Measurements from ENCODE around the gene OR11H7.
A peak's percentile ranks its signal among the peaks of the same experiment; 100 is the strongest.
"Not testable (repeated sequence)": the region's sequence is repeated elsewhere in the genome, so short reads cannot be mapped to it uniquely, and the experiment has no call there.

OR11H7 gene

DNA sequence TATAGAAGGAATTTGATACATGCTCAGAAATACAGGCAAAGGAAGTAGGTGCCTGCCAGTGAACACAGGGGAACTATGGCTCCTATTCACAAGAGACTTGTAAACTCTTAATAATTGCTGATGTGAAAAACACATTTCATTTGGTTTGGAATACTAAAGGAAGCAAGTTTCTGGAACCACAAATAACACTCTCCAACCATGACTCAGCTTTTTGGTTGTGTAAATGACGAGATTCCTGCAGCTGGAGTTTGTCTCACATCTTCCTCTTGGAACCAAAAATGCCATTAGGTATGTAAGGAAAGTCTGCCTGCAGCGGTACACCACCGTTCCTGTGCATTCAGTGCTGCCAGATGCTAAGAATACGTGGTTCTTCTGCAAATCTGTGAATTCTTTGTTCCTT lies 9.7 kb upstream of the OR11H7 start:
- H3K27me3 Mint-ChIP-seq = no peaks in the 10 kb centered on the region
- CTCF ChIA-PET = no interaction called here
- H3K27ac Mint-ChIP-seq = no peak overlapping the region
- H3K36me3 Mint-ChIP-seq = no peaks in the 10 kb centered on the region
- no peaks in the 10 kb centered on the region for H3K9me3 Mint-ChIP-seq
- DNase-seq = no peak
- H3K4me3 Mint-ChIP-seq = no peak overlapping the region
- no peaks in the 10 kb centered on the region for H3K4me1 Mint-ChIP-seq

- CTCF ChIA-PET = no interaction called here
- no peaks in the 10 kb centered on the region for H3K27me3 Mint-ChIP-seq
- H3K4me3 Mint-ChIP-seq = no peak within 1 kb of the TSS
- H3K9me3 Mint-ChIP-seq = peaks cover 2% of the 10 kb centered on the region
- H3K36me3 Mint-ChIP-seq = no peaks in the 10 kb centered on the region
- no peaks in the 10 kb centered on the region for H3K4me1 Mint-ChIP-seq
- DNase-seq = no peak
- H3K27ac Mint-ChIP-seq = no peak within 1 kb of the TSS
Observed at GRCh38 chr14:20223410-20223809, 5.4 kb upstream of the OR11H7 start, which contains the start of gene OR11H6. Gene OR11H6, plus strand, starts transcription at chr14:20223710. Its CDS starts 0 bp downstream, at chr14:20223710.

GRCh38 chr14:20235415-20235814 lies 6.6 kb downstream of the OR11H7 start:
- H3K36me3 Mint-ChIP-seq, DNase-seq, H3K27ac Mint-ChIP-seq, H3K27me3 Mint-ChIP-seq, H3K4me3 Mint-ChIP-seq, CTCF ChIA-PET, H3K4me1 Mint-ChIP-seq, H3K9me3 Mint-ChIP-seq: not testable (repeated sequence)

GRCh38 chr14:20247646-20248246 lies 19.0 kb downstream of the OR11H7 start:
- Mint-ChIP-seq H3K36me3 (no peaks in the 10 kb centered on the region), H3K27ac (no peak overlapping the region), H3K27me3 (no peaks in the 10 kb centered on the region), H3K4me3 (no peak overlapping the region), H3K4me1 (no peaks in the 10 kb centered on the region), H3K9me3 (no peaks in the 10 kb centered on the region)
- CTCF ChIA-PET = no interaction called here
- no peak for DNase-seq

- Mint-ChIP-seq H3K4me3 (no peak overlapping the region), H3K27ac (no peak overlapping the region), H3K4me1 (no peaks in the 10 kb centered on the region), H3K36me3 (no peaks in the 10 kb centered on the region), H3K9me3 (peaks cover 2% of the 10 kb centered on the region), H3K27me3 (no peaks in the 10 kb centered on the region)
- DNase-seq = no peak
- CTCF ChIA-PET = no interaction called here
Observed at GRCh38 chr14:20262642-20263128, 33.9 kb downstream of the OR11H7 start.

GRCh38 chr14:20264361-20264760 lies 35.6 kb downstream of the OR11H7 start:
- CTCF ChIA-PET, DNase-seq, H3K4me3 Mint-ChIP-seq, H3K4me1 Mint-ChIP-seq, H3K27ac Mint-ChIP-seq, H3K36me3 Mint-ChIP-seq, H3K9me3 Mint-ChIP-seq, H3K27me3 Mint-ChIP-seq: not testable (repeated sequence)

GRCh38 chr14:20274062-20274461 lies 45.3 kb downstream of the OR11H7 start:
- Mint-ChIP-seq H3K27ac (no peak overlapping the region), H3K27me3 (no peaks in the 10 kb centered on the region), H3K4me3 (no peak overlapping the region), H3K9me3 (peaks cover 32% of the 10 kb centered on the region), H3K4me1 (peaks cover 6% of the 10 kb centered on the region), H3K36me3 (peaks cover 15% of the 10 kb centered on the region)
- CTCF ChIA-PET = no interaction called here
- DNase-seq = no peak

GRCh38 chr14:20277409-20277808 lies 48.6 kb downstream of the OR11H7 start:
- Mint-ChIP-seq H3K27me3 (no peaks in the 10 kb centered on the region), H3K4me3 (no peak overlapping the region), H3K36me3 (peaks cover 40% of the 10 kb centered on the region), H3K27ac (no peak overlapping the region), H3K4me1 (peaks cover 19% of the 10 kb centered on the region), H3K9me3 (peaks cover 34% of the 10 kb centered on the region)
- CTCF ChIA-PET = no interaction called here
- DNase-seq = no peak

- Mint-ChIP-seq H3K4me3 (no peak overlapping the region), H3K27ac (peak overlapping the region; percentile 38), H3K27me3 (no peaks in the 10 kb centered on the region), H3K36me3 (peaks cover 50% of the 10 kb centered on the region), H3K9me3 (peaks cover 36% of the 10 kb centered on the region), H3K4me1 (peaks cover 19% of the 10 kb centered on the region)
- DNase-seq = no peak
- CTCF ChIA-PET = no interaction called here
Observed at GRCh38 chr14:20278414-20278813, 49.6 kb downstream of the OR11H7 start.

- Mint-ChIP-seq H3K9me3 (peaks cover 23% of the 10 kb centered on the region), H3K27ac (peak overlapping the region; percentile 68), H3K36me3 (peaks cover 55% of the 10 kb centered on the region), H3K4me1 (peaks cover 19% of the 10 kb centered on the region)
- DNase-seq = peak; percentile 46
- CTCF ChIA-PET, H3K27me3 Mint-ChIP-seq, H3K4me3 Mint-ChIP-seq: not testable (repeated sequence)
Observed at GRCh38 chr14:20280265-20280664, 51.5 kb downstream of the OR11H7 start.
